Fibroblast of gingiva (primary cell): Measurements from ENCODE around the gene PCSK5.

Experiments
- DNase-seq: peaks from one replicate; pipeline ENCODE4 v3.0.0-alpha.2; 2011; ENCODE audit warnings: low read depth

Gene PCSK5

DNA sequence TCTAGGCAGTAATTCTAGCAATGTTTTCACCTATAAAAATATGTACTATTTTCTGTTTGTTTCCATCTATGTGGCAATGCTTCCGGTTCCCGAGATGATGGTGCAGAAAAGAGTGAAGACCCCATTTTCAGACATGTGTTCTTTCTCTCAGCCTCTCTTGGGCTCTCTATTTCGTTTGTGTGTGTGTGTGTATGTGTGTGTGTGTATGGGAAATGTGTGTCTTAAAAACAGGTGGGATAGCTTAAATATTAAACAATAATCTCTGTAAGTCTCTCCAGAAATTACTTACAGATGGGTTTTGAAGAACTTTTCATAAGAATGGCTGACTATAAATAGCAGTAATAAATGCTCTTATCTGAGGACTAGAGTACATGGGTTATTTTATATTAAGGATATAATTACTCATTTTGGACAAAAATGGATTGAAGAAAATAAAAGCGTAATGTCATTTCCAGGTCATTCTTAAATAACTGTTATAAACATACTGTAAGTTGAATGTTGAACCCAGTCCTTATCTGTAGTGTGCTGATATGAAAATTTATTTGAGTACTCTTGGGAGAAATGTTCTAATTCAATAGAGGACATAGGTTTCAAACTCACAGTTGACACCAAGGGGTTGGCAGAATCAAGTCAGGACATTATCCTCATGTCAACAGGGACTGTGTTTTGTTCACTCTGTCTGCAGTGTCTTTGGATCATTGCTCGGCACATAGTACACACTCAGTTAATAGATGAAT lies 31.1 kb downstream of the PCSK5 start:
- DNase-seq = no peak

DNA sequence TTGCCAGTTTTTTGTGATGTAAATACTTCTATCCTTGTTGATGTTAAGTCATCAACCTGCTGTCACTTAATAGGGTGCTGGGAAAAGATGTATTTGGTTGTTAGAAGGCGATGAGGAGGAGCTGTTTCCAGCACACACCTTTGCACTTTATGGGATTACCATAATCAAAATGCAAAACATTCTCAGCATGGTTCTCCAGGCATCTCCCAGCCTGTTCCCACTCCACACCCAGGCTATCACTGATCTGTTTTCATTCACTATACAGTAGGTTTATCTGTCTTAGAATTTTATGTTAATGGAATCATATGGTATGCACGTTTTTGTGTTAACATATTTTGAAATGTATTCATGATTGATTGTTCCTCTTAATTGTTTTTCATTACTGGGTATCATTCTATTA lies 35.9 kb downstream of the PCSK5 start:
- DNase-seq = no peak

DNA sequence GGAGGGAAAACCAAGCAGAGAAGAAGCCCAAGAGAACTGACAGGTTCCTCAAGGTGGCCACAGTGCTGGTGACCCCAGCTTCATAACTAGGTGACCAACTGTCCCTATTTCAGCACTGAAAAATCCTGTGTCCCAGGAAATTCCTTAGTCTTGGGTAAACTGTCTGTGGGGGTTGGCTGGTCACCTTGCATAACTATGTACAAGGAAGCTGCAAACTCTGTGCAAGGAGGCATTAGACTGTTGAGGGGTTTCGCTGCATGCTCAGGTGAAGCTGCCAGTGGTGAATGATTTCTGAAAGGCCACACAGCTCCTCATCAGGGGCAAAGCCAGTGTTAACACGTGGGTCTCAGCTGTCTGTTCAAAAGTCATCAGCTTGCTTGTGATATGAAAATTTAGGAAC lies 36.9 kb downstream of the PCSK5 start:
- no peak for DNase-seq

DNA sequence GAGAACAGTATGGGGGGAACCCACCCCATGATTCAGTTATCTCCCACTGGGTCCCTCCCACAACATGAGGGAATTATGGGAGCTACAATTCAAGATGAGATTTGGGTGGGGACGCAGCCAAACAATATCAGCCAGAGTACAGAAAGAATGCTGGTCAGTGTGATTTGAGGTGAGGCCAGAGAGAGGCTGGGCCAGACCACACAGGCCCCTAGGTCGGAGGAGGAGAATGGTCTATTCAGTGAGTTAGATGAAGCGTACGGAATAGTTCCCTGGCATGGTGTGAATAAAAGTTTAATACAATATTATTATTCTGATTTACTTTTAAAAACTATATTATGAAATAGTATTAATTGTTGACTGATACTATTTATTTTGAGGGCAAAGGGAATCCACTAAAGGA lies 39.7 kb downstream of the PCSK5 start:
- no peak for DNase-seq

DNA sequence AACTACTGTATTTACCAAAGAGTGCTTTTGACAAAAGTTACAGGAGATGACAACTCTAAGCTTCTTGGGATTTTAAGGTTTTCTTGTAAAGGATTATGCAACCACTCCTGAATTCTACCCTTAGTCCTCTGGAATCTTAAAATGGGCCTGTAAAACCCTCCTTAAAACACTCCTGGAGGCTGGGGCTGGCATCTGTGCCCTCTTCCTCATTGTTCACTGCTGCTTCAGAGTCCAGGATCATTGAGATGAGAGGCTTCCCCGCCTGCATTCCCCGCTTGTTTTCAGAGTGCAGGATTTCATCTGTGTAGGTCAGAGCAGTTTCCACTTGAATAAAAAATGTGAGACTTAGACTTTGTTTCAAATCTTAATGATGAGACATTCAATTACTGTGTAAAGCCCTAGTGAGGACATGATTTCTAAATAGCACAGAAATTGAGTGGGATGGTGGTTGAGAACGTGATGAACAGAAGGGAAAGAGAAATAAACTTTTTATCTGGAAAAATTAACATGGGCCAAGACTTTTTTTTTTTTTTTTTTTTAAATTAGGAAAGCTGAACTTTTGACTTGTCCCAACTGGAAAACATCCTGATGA lies 40.4 kb downstream of the PCSK5 start:
- DNase-seq = no peak

DNA sequence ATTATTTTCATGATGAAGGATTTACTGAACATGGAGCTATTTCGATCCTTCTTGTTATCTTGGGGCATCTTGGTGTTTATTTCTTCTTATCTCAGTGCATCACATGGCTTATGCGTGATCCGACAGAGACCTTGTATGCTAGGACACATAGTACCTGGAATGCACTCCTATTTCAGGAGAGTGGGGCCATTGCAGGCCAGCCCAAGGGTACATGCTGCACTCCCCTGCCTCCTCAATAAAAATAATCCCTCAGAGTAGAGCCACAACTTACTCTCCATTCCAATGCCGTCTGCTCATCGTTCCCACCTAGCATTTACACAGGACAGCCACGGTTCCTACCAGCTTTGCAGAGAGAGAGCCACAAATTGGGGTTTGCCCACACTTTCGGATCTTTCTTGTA lies 43.5 kb downstream of the PCSK5 start:
- no peak for DNase-seq

DNA sequence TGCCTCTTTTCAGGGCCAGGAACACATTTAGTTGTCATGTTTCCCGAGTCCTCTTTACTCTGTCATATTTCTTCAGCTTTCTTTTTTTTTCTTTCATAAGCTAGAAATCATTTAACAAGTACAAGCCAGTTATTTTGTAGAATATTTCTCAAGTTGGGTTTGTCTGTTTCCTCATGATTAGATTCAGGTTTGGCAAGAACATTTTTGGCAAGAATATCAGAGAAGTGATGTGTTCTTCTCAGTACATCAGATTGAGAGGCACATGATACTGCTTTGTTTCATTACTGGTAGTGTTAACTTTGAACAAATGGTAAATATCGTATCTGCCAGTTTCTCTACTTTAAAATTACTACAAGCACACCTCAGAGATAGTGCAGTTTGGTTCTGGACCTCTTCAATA lies 45.1 kb downstream of the PCSK5 start:
- no peak for DNase-seq

DNA sequence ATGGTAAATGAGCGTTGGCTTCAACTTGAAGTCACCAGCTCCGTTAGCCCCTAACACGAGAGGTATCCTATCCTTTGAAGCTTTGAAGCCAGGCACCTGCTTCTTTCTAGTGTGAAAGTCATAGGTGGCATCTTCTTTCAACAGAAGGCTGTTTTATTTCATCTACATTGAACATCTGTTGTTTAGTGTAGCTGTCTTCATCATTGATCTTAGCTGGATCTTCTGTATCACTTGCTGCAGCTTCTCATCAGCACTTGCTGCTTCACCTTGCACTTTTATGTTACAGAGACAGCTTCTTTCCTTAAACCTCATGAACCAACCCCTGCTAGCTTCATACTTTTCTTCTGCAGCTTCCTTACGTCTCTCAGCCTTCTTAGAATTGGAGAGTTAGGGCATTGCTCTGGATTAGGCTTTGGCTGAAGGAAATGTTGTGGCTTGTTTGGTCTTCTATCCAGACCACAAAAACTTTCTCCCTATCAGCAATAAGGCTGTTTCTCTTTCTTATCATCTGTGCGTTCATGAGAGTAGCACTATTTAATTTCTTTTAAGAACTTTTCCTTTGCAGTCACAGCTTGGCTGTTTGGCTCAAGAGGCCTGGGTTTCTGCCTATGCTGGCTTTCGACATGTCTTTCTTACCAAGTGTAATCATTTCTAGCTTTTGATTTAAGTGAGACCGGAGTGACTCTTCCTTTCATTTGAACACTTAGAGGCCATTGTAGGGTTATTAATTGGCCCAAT lies 47.2 kb downstream of the PCSK5 start:
- DNase-seq = no peak

DNA sequence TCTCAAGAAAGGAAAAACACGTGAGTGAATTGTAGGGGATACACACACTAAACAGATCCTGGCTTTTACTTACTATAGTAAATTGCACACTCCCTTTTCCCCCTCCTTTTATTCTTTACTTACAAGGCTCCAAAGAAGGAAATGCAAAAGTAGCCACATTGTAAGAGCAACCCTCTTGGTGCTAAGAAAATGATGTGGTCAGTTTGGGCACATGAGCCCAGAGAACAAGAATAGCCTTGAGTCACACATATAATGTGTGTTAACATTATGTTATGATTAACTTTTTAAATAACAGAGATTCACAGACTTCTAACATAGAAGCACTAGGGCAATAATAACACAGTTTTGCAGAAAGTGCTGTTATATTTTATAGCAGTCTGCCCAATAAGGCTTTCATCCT lies 48.5 kb downstream of the PCSK5 start:
- DNase-seq = no peak

DNA sequence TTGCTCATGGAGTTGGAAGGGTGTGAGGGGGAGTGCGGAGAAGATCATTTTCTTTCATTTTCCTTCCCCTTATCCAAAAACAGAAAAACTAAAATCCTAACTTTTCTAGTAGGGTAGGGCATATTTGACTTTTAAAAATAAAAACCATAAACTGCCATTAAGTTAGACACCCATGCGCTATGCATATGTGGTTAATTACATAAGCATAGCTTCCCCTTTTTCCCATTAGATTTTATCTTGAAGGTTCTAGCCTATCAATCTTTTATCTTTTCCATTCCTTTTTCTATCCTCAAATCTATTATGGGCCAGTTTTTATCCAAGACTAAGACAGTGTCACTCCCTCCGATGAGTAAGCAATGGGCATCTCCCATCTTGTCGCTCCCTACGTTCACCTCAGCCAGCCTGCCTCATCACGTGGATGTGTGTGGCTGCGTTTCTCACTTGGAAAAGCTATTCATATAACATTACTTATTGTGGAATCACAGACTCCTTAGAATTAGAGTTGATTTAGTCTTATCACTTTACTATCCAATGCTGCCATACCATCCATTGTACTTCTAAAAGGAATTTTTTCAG lies 49.2 kb downstream of the PCSK5 start:
- no peak for DNase-seq

DNA sequence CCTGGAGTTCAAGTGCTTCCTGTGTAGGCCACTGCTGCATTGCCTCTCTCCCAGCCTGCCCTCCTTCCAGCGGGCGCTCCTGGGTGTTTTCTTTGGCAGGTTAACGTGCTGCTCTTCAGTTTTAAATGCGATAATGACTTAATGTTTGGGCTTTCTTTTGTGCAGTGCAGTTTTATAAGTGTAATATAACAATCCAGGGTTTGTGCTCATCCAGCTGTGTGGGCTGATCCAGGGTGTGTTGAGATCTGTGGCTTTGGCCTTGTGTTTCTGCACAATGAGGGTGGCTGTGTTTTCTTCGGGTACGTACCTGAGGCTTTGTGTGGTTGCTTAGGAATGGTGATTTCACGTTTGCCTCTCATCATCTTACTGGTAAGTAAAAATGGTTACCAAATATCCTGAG lies 50.6 kb downstream of the PCSK5 start:
- no peak for DNase-seq

DNA sequence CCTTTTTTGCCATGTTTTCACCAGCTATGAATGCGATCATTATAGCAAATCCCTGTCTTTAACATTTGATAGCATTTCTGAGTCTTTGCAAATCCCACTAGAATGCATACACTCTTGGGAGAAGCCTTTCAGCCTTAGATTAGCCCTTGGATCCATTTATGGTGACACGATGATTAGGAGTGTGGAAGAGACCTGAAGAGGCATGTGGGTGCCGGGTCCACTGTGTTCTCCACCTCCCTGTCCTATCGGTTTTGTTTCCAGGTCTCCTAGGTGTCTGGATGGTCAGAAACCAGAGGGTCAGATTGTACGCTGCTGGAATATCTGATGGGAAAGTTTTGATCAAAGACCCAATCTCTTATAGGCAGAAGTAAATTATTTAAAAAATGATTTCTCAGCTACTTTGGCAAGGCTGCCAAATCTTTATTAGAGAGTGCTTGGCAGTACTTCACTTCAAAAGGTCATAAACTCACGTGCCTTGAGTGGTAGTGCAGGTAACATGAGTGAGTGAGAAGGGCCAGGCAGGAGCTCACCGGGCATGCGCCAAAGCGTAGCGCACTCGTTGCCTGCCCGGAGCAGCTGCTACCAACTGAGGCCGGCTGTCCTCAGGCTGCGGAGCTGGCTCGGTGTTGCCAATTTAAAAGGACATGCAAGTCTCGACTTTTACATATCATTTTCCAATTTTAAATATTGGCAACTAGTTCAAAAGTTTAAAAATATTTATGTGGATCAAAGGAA lies 51.3 kb downstream of the PCSK5 start:
- DNase-seq = no peak

DNA sequence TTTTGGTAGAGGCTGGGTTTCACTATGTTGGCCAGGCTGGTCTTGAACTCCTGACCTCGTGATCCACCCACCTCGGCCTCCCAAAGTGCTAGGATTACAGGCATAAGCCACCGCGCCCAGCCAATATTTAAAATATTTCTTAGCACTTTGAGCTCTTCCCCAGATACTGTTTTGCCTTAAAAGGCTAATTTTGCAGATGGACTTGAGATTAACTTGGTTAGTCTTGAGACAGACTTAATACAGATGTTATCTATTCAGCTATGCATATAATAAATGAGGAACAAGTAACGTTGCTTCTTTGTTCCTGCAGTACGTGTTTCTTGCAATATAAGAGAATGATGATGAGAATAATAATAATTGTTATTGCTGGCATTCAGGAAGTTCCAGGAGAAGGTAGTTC lies 56.3 kb downstream of the PCSK5 start:
- no peak for DNase-seq

DNA sequence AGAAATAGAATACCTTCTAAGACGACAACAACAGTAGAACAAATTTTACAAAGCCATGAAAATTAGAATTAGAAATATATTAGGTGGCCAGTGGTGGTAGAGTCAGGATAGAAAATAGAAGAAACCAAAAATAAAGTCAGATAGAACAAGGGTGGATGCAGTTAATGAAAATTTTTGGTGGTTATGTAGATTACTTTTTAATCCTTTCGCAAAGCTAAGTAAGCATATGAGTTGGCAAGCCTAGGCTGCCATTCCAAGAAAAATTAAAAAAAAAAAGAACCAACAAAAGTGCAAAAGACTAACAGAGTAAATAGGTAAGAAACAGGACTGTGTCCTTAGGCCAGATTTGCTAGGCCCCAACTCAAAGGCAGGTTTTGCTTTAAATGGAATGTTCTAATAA lies 56.8 kb downstream of the PCSK5 start:
- DNase-seq = no peak

DNA sequence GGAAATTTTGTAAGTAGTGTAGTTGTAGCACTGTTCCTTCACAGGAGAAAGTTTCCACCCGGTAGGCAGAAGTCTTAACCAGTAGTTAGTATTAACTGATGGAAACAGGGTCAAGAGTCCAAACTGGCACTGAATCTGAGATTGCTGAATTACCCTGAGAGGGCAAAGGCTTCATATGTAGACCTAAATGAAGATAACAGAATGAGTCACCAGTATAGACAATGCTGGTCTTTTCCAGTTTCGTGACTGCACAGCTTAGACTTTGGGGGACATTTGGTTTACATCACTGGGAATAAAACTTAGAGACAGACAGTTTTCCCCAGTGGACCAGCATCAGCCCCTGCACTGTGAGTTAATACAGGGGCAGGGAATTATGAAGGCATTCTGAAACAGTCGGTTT lies 60.5 kb downstream of the PCSK5 start:
- no peak for DNase-seq

DNA sequence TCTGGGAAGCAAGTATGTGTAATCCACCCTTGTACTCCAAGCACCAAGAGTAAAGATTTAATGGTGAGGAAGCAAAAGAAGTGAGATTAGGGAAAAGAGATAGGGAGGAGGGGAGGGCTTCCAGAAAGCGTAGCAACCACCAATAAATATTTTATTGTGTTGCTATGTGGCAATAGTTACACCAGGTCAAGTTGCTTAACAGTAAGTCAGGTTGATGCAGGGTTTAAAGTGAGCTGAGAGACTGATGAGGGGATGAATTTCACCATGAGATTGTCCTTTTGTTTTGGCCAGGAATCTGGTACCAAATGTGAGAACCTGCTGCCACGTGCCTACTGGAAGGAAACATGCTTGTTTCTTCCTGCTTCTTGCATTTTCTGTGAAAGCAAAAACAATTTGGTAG lies 62.7 kb downstream of the PCSK5 start:
- peak; percentile 5 for DNase-seq

DNA sequence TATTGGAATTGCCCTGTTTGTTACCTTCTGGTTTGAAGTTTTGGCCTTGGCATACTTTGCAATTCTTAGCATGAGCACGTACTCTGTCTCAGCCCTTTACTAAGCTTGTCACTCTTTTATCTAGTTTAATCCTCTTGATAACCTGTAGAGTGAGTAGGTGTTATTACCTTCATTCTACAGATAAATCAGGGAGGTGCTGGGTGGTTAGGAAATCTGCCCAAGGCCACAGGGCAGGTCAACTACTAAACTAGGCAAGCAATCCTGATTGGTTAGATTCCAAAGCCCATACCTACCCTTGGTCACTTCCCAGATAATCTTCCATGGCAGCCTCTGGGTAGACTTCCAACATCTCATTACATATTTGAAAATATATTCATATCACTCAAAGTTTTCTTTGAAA lies 65.7 kb downstream of the PCSK5 start:
- no peak for DNase-seq

DNA sequence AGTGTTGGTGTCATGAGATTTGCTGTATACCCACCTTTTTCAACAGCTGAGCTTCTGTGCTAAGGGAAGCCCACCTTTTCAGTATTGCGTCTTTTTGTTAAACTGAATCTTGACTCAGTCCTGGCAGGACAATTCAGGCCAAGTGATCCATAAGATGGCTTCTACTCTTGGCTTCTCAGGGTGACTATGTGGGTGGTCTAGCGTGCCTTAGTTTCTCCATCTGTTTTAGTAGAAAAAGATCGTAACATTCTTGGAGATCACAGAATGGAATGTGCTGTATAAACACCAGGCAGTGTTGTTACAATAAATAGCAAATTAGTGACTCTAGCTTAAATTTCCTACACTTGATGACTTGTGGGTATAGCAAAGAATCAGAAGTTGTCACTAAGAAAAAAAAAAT lies 66.6 kb downstream of the PCSK5 start:
- no peak for DNase-seq

DNA sequence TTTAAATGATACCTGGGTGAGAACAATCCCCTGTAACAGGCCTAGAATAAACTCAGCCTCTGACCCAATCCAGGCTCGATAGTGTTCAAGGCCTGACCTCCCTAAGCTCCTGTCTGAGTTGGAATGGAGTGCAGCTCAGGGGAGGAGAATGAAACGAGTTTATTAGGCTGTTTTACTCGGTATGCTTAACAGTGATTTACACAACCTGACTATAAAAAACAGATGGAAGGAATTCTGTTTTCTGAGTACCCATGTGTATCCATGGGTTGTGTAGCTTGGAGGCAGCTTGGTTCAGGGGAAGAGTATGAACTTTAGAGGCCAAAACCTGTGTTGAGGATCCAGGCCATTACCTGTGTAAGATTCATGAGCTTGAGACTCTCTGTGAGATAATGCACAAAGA lies 67.8 kb downstream of the PCSK5 start:
- no peak for DNase-seq

DNA sequence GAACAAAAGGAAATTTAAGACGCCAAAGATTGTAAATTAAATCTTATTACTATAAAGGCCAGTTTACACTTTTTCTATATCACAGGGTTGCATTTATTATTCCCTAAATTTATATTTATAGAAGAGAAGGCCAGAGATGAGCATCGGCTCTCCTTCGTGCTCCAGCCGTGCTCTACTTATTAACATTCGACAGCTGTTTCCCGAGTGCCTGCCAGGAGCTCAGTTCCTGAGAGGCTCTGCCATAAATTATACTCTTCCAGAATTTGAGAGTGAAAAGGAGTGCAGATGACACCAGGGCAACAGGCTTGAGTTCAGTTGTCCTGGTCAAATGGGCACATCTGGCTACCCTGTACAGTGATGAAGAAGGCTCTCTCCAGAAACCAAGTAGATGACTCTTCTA lies 70.1 kb downstream of the PCSK5 start:
- no peak for DNase-seq

DNA sequence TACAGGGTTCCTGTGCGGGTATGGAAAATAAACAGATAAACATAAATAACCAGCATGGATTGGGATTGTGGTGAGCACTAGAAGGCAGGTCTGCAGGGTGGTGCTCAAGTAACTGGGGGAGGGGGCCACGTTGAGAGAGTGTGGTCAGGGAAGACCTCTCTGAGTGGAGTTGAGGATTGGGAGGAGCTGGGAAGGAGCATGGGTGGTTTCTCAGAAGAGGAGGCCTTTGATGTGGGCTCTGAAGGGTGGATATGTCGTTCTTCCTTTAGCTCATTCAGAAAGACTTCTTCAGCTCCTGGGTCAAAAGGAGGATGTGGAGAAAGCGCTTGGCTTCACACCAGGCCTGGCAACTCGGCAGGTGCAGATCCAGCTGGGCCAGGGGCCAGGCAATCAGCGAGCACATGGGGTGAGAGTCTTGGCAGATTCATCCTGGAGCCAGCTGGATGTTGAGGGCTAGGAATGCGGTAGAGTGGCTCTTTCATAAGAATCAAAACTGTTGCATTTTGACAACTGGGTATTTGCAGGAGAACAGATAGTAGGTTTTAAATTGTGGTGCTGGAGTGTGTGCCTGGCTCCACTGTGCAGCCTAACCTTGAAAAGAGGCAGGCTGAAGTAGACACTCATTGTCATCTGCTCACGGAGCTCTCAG lies 71.7 kb downstream of the PCSK5 start:
- no peak for DNase-seq

DNA sequence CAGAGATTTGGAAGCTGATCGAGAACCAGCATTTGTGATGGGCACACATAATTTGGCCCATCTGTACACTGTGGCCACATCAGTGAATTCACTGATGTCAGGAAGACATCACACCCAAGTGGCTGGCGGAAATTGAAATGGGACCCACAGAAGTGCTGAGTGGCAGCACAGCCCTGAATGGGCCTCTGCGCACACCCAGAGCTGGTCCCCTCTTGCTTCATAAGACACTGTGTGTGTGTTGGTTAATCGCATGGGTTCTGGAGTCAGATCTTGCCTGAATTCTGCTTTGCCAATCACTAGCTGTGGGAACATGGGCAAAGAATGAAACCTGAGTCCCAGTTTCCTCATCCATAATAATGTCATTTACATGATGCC lies 72.2 kb downstream of the PCSK5 start:
- no peak for DNase-seq
